HG02938 (cell line): ENCODE results near the gene EDARADD.
"Not testable (repeated sequence)": the region's sequence is repeated elsewhere in the genome, so short reads cannot be mapped to it uniquely, and the experiment has no call there.

ENCODE experiments used
- ATAC-seq: cut with Tn5 transposase; IDR thresholded peaks from one replicate; pipeline ENCODE4 v1.9.1; 2021; ENCODE audit warnings: mild to moderate bottlenecking, moderate library complexity; ENCODE audit not compliant: unreplicated experiment

Gene EDARADD

GRCh38 chr1:236393681-236394481 is at the start of gene EDARADD:
TSS of gene EDARADD (plus strand) at chr1:236394286. CDS start at chr1:236394445, 159 bp downstream.
- ATAC-seq = no peak

DNA sequence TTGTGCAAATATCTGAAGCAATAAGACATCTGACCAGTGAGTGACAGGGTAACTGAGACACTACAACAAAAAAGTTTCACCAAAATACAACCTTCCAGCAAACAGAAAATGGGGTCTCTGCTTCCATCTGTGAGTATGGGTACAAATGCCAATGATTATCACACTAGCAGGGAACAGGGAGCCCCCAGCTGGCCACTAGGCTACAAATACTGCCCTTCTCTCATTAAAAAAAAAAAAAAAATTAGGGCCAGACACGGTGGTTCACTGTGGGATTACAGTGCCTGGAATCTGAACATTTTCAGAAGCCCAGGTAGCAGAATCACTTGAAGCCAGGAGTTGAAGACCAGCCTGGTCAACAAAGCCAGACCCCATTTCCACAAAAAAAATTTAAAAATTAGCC is 48.4 kb upstream of the EDARADD start:
- no peak for ATAC-seq

GRCh38 chr1:236348071-236348470 is 46.0 kb upstream of the EDARADD start:
- no peak for ATAC-seq

DNA sequence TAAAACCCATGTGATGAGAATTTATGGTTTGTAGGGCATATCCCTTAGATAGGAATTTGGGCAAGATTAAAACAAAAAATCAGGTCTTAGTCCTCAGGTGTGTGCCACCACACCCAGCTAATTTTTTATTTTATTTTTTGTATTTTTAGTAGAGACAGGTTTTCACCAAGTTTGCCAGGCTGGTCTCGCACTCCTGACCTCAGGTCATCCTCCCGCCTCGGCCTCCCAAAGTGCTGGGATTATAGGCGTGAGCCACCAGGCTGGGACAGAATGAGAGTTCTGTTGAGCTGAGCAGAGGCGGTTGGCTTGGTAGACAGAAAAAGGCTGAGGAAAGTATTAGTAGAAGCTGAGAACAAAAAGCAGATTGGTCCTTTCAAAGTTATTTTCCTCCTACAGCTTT is 43.8 kb upstream of the EDARADD start:
- no peak for ATAC-seq

DNA sequence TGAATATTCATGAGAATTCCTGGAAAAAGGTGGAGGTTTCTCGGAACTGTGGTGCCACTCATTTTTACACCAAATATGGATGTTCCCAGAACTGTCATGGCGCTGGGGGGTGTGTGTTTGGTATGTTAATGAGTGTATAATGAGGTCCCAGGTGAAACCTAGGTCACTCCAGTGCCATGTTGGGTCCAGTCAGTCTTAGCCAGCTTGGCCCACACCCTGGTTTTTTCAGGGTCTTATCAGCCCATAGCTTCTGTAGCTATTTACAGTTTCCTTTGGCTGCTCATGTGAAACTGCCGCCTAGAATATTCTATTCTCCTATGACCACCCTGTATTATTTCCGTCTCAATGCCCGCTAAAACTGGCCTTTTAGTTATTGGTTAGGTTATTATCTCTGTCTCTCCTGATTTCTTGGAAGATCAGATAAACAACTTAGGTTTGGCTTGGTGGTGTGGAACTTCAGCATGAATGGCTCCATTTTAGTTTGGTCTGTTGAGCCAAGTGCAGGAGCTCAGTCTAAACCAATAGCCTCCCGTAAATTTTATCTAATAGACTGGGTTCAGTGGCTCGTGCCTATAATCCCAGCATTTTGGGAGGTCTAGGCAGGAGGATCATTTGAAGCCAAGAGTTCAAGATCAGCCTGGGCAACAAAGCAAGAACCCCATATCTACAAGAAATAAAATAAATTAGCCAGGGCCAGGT is 42.1 kb upstream of the EDARADD start:
- no peak for ATAC-seq

- ATAC-seq = not testable (repeated sequence)
These were observed 41.3 kb upstream of the EDARADD start for GRCh38 chr1:236352747-236353146.

DNA sequence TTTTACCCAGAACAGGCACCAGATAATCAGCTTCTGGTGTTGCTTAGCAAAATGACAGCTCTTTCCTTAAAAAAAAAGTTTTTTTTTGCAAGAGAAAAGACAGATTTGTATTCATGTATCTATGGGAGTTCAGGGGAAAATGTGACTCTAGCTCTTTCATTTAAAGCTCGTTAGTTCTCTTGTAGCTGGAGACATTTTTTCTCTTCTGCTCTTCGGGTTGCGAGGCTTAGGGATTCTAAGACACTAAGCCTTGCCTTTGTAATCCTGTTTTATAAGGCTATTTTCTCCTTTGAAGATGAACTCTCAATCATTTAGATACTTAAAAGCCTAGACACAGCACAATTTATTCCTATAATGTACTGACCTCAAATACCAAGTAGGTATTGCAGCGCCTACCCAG is 40.3 kb upstream of the EDARADD start:
- no peak for ATAC-seq

DNA sequence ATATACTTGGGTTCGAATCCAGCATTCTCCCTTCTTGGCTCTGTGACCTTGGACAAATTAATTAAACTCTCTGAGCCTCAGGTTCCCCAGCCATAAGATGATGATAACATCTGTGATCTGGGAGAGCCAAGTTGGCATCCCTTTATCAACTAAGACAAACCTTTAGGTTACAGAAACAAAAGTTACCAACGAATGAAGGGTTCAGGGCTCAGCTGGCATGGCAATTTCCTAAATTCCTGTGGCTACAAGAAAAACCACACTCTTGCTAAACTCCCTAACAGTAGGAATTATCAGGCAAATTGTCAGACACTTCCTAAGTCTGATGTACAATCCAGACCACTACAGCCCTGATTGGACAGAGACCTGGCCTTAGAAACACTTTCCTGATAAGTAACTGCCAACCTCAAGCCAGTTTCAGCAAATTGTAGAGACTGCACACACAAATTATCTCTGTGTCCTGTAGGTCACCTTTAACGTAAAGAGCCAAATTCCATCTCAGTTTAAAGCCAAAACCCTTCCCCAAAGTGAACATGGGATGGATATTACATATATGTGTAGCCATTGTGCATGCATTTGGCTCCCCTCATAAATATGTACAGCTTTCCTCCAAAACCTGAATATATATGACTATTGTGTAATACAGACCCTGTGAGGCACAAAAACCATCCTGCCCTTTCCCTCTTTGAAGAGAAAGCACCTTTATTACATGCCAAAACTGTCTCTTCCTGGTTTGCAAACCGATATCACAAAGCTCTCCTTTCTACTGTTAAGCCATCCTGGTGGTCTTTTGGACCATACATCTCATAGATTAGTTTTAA is 39.5 kb upstream of the EDARADD start:
- no peak for ATAC-seq

DNA sequence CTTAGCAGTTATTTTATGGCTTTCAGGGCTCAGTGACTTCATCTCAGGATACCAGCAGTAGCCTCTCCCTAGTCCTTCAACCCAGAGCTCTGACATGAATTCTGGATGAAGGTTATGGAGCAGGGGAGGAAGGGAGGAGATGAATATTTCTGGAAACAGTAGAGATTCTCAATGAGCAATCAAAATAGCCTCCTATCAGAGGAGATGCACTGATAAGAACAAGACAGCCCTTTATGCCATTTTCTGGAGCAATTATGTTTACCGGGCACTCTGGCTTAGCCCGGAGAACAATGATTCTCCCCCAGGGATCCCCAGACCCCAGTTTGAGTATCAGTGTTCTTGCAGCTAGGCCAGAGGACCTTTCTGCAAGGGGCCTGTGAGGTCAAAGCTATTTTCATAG is 37.9 kb upstream of the EDARADD start:
- ATAC-seq = no peak

DNA sequence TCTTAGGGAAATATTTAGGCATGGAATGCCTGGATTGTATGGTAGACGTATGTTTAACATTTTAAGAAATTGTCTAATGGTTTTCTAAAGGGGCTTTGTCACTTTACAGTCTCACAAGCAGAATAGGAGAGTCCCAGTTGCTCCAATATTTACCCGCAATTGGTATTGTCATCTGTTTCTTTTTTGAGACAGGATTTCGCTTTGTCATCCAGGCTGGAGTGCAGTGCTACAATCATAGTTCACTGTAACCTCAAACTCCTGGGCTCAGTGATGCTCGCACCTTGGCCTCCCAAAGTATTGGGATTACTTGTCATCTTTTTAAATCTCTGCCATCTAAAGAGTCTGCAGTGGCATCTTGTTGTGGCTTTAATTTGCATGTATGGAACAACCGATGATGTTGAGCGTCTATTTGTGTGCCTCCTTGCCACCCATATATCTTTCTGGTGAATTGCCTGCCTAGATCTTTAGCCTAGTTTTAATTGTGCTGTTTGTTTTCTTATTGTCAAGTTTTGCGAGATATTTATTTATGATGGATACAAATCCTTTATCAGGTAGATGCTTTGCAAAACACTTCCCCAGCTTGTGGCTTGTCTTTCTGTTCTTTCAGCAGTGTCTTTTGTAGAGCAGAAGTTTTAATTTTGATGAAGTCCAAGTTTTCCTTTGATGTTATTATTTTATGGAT is 32.0 kb upstream of the EDARADD start:
- ATAC-seq = no peak

- ATAC-seq = no peak
These were observed 30.8 kb upstream of the EDARADD start for GRCh38 chr1:236363237-236363636.

- ATAC-seq = no peak
These were observed 28.0 kb upstream of the EDARADD start for GRCh38 chr1:236365999-236366570.

DNA sequence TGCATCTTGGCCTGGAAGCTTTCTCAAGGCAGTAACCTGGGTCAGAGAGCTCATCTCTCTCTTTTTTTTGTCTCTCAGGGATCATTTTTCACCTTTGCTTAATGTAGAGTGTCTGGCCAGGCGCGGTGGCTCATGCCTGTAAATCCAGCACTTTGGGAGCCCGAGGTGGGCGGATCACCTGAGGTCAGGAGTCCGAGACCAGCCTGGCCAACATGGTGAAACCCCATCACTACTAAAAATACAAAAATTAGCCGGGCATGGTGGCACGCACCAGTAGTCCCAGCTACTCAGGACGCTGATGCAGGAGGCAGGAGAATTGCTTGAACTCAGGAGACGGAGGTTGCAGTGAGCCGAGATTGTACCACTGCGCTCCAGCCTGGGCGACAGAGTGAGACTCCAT is 27.4 kb upstream of the EDARADD start:
- not testable (repeated sequence) for ATAC-seq

DNA sequence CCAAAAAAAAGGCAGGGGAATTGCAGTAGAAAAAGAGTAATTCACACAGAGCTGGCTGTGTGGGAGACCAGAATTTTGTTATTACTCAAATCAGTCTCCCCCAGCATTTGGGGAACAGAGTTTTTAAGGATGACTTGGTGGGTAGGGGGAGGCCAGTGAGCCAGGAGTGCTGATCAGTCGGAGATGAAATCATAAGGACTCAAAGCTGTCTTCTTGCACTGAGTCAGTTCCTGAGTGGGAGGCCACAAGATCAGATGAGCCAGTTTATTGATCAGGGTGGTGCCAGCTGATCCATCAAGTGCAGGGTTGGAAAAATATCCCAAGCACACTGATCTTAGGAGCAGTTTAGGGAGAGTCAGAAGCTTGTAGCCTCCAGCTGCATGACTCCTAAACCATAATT is 23.7 kb upstream of the EDARADD start:
- no peak for ATAC-seq

- ATAC-seq = no peak
These were observed 23.0 kb upstream of the EDARADD start for GRCh38 chr1:236371083-236371482.

DNA sequence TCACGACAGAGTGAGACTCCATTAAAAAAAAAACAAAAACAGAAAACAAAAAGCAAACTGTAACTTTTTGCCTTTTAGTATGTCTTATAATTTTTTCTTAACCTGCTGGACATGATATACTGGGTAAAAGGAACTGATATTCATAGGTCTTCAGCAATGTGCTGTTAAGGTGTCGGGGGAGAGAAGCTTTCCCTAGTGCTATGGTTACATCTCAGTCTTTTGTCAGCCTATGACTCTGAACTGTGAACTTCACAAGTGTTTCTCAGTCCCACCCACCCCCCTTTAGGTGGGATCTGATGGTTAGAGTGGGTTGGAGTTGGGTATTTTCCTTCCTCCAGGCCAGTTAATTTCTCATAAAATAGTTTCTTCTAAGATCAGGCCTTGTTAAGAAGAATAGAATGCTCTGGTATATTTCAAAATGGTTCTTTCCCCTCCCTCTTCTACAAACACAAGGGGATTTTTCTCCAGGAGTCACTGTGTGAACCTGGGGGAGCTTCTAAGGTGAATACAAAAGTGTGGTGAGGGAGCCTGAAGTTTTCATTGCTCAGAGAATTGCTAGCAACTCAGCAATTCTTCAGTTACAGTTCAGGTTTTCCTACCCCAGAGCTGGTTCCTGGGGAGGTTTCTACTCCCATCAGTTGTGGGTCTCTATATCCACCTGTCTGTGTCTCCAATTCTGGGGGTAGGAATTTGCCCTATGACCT is 16.1 kb upstream of the EDARADD start:
- ATAC-seq = no peak

GRCh38 chr1:236381565-236382158 is 12.4 kb upstream of the EDARADD start:
- ATAC-seq = no peak

GRCh38 chr1:236388332-236388731 is 5.8 kb upstream of the EDARADD start:
- no peak for ATAC-seq

GRCh38 chr1:236389253-236389652 is 4.8 kb upstream of the EDARADD start:
- ATAC-seq = no peak

DNA sequence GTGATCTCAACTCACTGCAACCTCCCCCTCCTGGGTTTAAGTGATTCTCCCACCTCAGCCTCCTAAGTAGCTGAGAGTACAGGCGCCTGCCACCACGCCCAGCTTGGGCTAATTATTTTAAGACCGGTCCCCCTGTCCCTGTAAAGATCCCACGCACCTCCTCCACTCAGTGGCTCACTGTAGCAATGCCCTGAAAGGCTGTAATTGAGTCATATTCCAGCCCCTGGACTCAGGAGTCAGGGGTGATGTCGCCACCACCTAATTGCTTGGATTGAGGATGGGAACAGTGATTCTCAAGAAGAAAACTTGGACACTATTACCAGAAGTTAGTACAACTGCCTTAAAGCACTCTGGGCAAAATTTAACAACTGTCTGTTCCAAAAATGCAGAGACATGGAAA is 3.1 kb upstream of the EDARADD start:
- no peak for ATAC-seq
